Measurements from ENCODE around the gene STEAP2.
A peak's percentile ranks its signal among the peaks of the same experiment; 100 is the strongest.

The STEAP2 gene

GRCh38 chr7:90239625-90240228 is 28.2 kb downstream of the STEAP2 start:
- Histone ChIP-seq H3K9me3 (ENCODE audit: insufficient read depth, low read length) (no peaks in the 10 kb centered on the region), H3K4me2 (ENCODE audit: low read length) (peak overlapping the region; percentile 65), H3K36me3 (replicated peaks; ENCODE audit: low read depth, low read length) (peaks cover 11% of the 10 kb centered on the region), H3K9ac (ENCODE audit: low read length) (0 out of 2 replicates have a peak overlapping the region, but pooled peaks have one; percentile 8), H3K27me3 (ENCODE audit: low read depth, low read length) (no peaks in the 10 kb centered on the region), H2AFZ (ENCODE audit: low read depth, low read length) (peak overlapping the region; percentile 49; the same call in 1 of the 2 replicates), H4K20me1 (ENCODE audit: insufficient read depth, low read length) (no peaks in the 10 kb centered on the region), H3K79me2 (ENCODE audit: low read length) (no peaks in the 10 kb centered on the region), H3K27ac (ENCODE audit: low read length) (peak overlapping the region; percentile 65; the same call in 1 of the 2 replicates), H3K4me3 (ENCODE audit: low read length) (peak overlapping the region; percentile 22; the same call in 1 of the 2 replicates), H3K4me1 (ENCODE audit: low read length) (peaks cover 67% of the 10 kb centered on the region)
- TF ChIP-seq, protein P1, sequence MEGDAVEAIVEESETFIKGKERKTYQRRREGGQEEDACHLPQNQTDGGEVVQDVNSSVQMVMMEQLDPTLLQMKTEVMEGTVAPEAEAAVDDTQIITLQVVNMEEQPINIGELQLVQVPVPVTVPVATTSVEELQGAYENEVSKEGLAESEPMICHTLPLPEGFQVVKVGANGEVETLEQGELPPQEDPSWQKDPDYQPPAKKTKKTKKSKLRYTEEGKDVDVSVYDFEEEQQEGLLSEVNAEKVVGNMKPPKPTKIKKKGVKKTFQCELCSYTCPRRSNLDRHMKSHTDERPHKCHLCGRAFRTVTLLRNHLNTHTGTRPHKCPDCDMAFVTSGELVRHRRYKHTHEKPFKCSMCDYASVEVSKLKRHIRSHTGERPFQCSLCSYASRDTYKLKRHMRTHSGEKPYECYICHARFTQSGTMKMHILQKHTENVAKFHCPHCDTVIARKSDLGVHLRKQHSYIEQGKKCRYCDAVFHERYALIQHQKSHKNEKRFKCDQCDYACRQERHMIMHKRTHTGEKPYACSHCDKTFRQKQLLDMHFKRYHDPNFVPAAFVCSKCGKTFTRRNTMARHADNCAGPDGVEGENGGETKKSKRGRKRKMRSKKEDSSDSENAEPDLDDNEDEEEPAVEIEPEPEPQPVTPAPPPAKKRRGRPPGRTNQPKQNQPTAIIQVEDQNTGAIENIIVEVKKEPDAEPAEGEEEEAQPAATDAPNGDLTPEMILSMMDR (IDR thresholded peaks at IDR 0.05; ENCODE audit: low read depth, low read length) = no peak
- no peak for TF ChIP-seq EZH2phosphoT487 (IDR thresholded peaks at IDR 0.05; ENCODE audit: low read depth)

DNA sequence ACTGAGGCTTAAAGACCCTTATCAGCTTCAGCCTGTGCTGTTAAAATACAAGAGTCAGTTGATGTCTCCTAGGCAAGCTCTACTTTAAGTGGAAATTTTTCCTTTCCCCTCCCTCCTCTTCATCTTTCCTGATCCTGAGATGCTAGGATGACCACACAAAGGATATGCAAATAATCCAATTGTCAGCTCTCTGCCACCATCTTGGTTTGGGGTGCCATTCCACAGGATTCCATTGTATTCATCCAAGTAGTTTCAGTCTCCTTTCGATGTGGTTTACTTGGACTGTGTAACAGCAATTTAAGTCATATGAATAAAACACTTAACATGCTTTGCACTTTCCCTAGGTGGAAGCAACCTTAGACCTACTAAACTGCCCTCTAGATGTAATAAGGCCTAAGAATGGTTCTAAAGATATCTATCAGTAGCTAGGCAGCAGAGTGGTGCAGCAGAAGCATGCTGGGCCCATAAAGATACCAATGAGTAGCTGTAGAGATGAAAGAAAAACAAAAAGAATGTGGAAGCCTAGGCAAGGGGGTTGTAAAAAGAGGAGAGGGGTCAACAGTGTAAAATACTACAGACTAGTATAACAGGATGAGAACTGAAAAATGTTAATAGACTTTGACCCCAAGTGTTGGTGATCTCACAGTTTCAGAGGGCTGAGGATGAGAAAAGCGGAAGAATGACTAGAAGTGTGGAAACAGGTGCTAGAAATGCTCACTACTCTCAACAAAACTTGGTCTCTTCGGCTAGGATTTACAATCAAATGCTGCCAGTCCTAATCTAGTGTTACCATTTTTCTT is 31.0 kb downstream of the STEAP2 start:
- peaks cover 11% of the 10 kb centered on the region for H3K36me3 ChIP-seq (replicated peaks; ENCODE audit: low read depth, low read length)
- no peaks in the 10 kb centered on the region for H3K9me3 ChIP-seq (ENCODE audit: insufficient read depth, low read length)
- no peaks in the 10 kb centered on the region for H3K79me2 ChIP-seq (ENCODE audit: low read length)
- no peaks in the 10 kb centered on the region for H4K20me1 ChIP-seq (ENCODE audit: insufficient read depth, low read length)
- peak overlapping the region; percentile 97 for H3K27ac ChIP-seq (ENCODE audit: low read length)
- peak overlapping the region; percentile 93 for H3K4me2 ChIP-seq (ENCODE audit: low read length)
- H3K4me3 ChIP-seq (ENCODE audit: low read length) = peak overlapping the region; percentile 98
- TF ChIP-seq, protein P1 (IDR thresholded peaks at IDR 0.05; ENCODE audit: low read depth, low read length) = no peak
- no peak for TF ChIP-seq EZH2phosphoT487 (IDR thresholded peaks at IDR 0.05; ENCODE audit: low read depth)
- no peak overlapping the region for H2AFZ ChIP-seq (ENCODE audit: low read depth, low read length)
- peaks cover 70% of the 10 kb centered on the region for H3K4me1 ChIP-seq (ENCODE audit: low read length)
- no peaks in the 10 kb centered on the region for H3K27me3 ChIP-seq (ENCODE audit: low read depth, low read length)
- peak overlapping the region; percentile 82 for H3K9ac ChIP-seq (ENCODE audit: low read length)

- H4K20me1 ChIP-seq (ENCODE audit: insufficient read depth, low read length) = no peaks in the 10 kb centered on the region
- H3K4me2 ChIP-seq (ENCODE audit: low read length) = peak overlapping the region; percentile 93
- no peak overlapping the region for H2AFZ ChIP-seq (ENCODE audit: low read depth, low read length)
- TF ChIP-seq EZH2phosphoT487 (IDR thresholded peaks at IDR 0.05; ENCODE audit: low read depth) = no peak
- TF ChIP-seq, protein P1 (IDR thresholded peaks at IDR 0.05; ENCODE audit: low read depth, low read length) = no peak
- peak overlapping the region; percentile 82 for H3K9ac ChIP-seq (ENCODE audit: low read length)
- H3K27me3 ChIP-seq (ENCODE audit: low read depth, low read length) = no peaks in the 10 kb centered on the region
- H3K4me3 ChIP-seq (ENCODE audit: low read length) = peak overlapping the region; percentile 98
- H3K9me3 ChIP-seq (ENCODE audit: insufficient read depth, low read length) = no peaks in the 10 kb centered on the region
- peaks cover 11% of the 10 kb centered on the region for H3K36me3 ChIP-seq (replicated peaks; ENCODE audit: low read depth, low read length)
- peaks cover 60% of the 10 kb centered on the region for H3K4me1 ChIP-seq (ENCODE audit: low read length)
- H3K27ac ChIP-seq (ENCODE audit: low read length) = peak overlapping the region; percentile 97
- no peaks in the 10 kb centered on the region for H3K79me2 ChIP-seq (ENCODE audit: low read length)
Measured at GRCh38 chr7:90243556-90243955, 32.0 kb downstream of the STEAP2 start.

DNA sequence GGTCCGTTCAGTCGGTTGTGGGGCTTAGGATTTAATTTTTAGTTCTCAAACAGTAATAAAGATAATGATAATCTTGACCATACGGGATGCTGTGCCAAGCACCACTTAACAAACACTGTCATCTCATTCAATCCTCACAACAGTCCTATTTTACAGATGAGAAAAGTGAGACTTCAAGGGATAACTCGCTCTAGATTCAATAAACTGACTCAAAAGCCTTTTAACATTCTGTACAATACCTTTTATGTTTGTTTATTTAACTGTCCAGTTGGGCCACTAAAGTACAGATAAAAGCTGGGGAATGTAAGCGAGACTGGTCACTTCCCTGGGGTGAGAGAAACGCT is 33.0 kb downstream of the STEAP2 start:
- TF ChIP-seq EZH2phosphoT487 (IDR thresholded peaks at IDR 0.05; ENCODE audit: low read depth) = no peak
- TF ChIP-seq, protein P1 (IDR thresholded peaks at IDR 0.05; ENCODE audit: low read depth, low read length) = no peak
- no peaks in the 10 kb centered on the region for H4K20me1 ChIP-seq (ENCODE audit: insufficient read depth, low read length)
- H3K4me1 ChIP-seq (ENCODE audit: low read length) = peaks cover 50% of the 10 kb centered on the region
- peak overlapping the region; percentile 98 for H3K4me3 ChIP-seq (ENCODE audit: low read length)
- no peaks in the 10 kb centered on the region for H3K27me3 ChIP-seq (ENCODE audit: low read depth, low read length)
- peak overlapping the region; percentile 82 for H3K9ac ChIP-seq (ENCODE audit: low read length)
- no peaks in the 10 kb centered on the region for H3K79me2 ChIP-seq (ENCODE audit: low read length)
- H2AFZ ChIP-seq (ENCODE audit: low read depth, low read length) = peak overlapping the region; percentile 97
- H3K36me3 ChIP-seq (replicated peaks; ENCODE audit: low read depth, low read length) = peaks cover 11% of the 10 kb centered on the region
- peak overlapping the region; percentile 97 for H3K27ac ChIP-seq (ENCODE audit: low read length)
- H3K4me2 ChIP-seq (ENCODE audit: low read length) = peak overlapping the region; percentile 93
- H3K9me3 ChIP-seq (ENCODE audit: insufficient read depth, low read length) = no peaks in the 10 kb centered on the region

All from OCI-LY3 (cell line).